SIG-M5 (cell line): ENCODE measurements around the gene CREM.
"Not testable (repeated sequence)": the region's sequence is repeated elsewhere in the genome, so short reads cannot be mapped to it uniquely, and the experiment has no call there.

Source experiments
- DNase-seq: peaks from one replicate; lab custom pipeline; 2025; lab: John Stamatoyannopoulos, UW

CREM gene

DNA sequence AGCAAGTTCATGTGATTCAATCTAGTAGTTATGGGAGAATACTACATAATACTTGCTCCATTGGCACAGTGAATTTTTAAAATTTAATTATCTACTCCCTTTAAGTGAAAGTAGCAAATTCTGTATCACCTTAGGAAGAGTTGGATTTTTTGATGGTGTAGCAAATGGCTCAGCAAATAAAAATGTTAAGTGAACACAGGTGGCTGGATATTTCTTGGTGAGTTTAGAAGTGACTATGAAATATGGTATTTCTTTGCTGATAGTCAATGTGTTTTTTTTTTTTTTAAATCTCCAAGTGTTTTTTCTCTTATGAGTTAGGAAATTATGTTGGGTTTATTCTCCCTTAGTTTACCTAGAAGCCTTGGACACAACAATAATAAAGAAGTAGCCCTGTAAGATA lies 67.8 kb downstream of the CREM start:
- no peak for DNase-seq

DNA sequence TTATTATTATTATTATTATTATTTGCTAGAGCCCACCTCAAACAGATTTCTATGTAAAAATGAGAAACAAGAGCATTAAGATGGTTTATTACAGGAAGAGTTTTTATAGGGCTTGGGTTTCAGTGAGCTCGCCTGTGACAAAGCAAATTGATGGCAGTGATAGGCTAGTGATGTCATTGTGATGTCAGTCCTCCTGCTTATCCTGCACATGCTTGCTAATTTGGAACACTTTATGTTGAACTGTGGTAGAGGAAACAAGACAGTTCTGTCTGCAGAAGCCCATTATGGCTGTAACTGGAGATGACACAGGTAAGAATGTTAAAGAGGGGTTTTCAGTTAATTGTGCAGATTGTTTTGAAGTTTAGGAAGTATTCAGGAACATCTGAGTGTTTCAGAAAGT lies 68.3 kb downstream of the CREM start:
- DNase-seq = no peak

DNA sequence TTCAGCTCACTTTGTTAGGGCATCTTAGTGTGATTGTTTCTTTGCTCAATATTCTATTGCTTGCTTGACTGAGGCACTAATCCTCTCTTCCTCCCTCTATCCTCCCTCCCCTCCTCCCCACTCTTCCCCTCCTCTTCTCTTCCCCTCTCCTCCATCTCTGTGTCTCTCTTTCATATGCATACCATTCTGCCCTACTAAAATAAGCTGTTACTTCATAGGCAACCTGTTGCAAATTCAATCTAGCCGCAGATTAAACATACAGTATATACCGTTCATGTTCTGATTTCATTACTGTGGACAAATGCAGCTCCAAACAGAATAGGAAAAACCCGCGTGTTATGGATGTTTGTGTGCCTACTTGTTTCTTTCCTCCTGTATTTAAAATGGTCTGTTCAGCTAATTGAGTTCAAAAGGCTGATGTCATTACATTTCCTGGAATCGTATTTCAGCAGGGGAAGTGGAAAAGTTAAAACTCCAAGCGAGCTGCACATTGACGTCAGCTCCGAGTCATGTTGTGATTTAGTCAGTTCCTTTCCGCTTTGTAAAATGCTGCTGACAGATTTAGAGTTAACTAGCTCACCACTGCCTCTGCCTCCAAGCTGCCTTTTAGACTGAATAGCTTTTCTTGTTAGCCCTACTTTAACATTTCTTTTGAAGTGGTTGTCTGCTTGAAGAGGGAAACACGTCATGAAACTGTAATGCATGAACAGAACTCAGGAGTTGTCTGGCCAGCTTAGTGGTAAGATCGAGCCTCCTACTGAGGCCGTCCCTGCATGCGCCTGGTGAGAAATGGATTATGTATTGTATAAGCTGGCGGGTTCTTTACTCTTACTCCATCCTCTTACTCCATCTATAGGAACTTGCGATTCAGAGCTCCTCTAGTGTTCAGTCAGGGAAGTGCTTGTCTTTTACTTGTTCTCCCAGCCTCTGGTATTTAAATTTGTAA lies 69.0 kb downstream of the CREM start:
- peak; percentile 23 for DNase-seq

DNA sequence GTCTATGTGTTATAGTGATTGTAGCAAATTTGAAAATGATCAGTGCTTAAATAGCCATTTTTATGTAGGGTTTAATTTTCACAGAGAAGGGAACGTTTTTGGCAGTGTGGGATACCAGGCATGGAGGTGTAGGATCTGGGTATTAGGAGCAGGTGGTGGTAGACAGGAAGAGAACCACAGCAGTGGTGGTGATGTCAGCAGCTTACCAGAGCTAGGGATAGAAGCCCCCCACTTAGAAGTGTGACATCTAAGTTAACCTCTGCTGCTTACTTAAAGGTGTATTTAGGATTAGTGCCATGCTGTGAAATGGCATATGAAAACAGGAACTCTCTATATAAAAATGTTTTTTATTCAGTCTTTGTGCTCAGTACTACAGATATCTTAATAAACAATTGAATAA lies 73.8 kb downstream of the CREM start:
- no peak for DNase-seq

DNA sequence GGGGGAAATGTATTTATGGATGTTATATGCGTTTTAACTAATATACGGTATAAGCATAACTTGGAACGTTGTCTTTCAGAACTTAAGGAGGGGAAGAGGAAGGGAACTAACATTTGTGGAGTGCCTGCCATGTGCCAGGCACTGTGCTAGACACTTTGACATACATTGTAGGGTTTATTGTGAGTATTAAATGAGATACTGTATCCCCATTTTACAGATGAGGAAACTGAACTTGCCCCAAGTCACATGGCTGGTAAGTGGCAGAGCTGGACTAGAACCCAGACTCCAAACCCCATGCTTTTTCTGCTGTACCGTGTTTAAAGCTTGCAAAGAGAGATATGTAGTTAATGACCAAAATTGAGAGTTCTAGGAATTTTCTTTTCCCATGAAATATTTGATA lies 74.6 kb downstream of the CREM start:
- no peak for DNase-seq

DNA sequence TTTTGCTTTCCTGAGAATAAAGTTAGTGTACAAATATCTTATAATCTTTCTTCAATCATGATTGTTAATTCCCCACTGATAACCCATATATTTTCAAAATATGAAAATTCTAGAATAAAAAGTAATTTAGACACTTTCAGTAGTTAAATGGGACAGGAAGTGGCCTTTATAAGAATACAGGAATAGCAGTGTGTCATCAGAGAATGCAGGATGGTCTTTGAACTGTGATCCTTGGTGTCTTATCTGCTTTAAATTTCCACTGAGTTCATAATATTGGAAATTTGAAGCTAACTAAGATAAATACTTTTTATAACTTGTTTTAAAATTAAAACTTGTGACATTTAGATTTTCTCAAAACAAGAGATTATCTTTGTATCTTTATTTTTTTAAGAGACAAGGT lies 75.4 kb downstream of the CREM start:
- DNase-seq = no peak

DNA sequence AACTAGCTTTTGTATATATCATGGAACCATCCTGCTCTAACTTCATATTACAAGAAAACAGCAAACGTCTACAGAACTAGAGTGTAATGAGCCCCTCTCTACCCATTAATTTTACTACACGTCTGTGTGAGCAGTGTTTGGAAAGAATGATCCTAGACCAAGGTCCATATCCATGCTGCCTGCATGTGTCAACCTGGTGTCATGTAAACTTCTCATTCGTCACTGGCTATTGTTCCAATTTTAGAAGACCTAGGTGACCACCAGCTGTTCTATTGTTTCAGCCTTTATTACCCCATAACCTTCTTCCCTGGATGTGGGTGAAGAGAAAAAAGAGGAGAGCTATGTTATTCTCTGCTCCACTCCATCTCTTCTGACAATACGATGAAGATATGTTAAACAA lies 77.1 kb downstream of the CREM start:
- no peak for DNase-seq

DNA sequence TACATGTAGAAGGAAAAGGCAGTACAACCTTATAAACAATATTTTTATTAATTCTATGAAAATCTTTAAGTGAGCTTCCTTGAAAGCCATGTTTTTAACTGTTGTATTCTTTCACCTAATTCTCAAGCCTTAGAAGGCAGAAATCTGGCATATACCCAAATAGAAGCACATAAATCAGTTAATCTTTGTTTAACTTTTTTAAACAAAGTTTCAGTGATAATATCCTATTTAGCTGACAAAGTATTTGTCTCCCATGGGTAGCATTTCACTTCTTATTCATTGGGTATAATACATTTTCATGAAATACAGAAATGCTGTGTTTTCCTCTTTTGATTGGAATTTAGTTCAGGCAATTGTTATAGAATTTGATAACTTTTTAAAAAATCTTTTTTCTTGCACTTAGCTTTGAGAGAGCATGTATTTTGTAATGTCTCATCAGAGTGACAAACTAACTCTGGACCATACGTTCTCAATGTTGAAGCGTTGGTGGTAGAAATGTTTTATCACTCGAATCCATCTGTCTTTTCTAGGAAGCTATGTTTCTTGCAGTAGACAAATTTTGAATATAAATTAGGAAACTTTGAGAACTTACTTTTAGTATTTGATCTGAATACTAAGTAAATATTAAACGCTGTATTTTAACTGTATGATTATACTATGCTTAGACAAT lies 78.1 kb downstream of the CREM start:
- no peak for DNase-seq

DNA sequence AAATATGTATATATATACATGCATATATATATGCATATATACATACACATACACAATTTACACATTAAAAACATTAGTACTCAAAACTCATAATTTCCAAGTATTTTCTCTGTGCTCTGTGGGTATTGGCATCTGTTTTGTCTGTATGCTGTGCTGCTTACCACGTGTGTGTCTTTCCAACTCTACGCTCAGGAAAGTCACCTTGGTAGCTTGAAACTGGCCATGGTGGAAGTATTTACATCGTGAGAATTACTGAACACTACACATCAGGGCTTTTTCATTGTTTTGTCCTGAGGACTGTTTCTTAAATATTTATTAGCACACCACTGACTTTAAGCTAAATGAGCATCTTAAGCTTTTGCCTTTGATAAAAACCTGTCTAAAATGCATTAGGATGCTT lies 79.6 kb downstream of the CREM start:
- DNase-seq = no peak

DNA sequence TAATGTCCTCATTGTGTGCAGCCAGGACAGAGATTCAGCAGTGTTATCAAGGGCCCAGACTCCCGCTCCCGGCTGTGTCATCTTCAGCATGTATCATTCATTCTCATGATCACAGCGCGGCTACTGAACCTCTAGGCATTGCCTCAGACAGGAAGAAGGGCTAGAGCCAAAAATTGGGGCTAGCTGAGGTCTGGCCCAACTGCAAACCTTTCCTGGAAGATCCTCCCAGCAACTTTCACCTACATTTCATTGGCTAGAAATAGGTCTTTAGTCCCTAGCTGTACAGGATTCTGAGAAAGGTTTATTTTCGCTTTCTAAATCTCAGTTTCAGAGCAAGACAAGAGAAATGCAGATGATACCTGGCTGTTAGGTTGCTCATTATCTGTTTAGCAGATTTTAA lies 81.9 kb downstream of the CREM start:
- no peak for DNase-seq

DNA sequence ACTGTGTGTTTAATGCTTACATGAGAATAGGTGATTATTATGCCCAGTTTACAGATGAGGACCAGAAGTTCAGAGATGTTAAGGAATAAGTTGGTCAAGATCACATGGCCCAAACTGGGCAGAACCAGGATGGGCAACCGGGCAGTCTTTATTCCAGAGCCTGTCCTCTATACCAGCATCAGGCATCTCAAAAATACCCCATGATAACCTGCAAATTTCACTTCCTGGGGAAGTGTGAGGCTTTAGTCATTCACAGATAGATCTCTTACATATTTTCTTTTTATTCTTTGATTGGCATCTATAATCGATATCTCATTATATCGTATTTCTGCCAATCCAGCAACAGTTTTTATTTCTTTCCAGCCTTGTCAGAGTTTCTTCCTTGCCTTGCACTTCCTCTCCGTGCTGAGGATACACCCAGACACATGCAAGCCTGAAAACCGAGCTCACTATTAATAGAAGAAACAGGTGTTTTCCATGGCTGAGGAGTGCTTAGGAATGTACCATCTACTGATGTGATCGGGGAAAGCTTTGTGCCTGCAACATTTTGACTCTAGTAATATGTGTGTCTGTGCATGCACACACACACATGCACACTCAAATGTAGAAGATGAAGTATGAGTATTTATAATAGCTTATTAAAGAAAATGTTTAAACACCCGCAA lies 82.4 kb downstream of the CREM start:
- no peak for DNase-seq

DNA sequence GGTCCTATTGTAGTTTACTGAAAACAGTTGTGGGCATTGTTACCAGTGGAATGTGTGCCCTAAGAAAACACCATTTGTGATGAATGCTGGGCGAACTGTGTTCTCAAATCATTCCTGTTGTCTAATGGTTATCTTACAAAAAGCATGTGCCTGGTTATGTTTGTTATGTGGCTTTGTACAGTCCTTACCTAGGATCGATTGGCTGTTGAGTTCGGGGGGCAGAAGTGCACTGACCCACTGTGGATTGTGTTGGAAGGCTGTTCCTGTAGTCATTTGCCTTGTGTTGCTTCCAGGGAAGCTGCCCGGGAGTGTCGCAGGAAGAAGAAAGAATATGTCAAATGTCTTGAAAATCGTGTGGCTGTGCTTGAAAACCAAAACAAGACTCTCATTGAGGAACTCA lies 84.3 kb downstream of the CREM start:
- DNase-seq = no peak

DNA sequence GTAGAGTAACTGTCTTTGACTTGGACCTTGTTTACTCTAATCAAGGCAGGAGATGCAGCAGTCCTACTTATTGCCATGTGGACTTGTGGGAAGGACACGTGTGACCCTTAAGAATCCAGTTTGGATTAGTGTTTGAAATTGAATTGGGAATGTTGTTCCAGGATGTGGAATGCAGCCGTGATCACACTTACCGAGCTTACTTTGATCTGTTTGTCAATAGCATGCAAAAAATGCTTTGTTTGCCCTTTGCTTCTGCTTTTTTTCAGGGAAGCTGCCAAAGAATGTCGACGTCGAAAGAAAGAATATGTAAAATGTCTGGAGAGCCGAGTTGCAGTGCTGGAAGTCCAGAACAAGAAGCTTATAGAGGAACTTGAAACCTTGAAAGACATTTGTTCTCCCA lies 84.7 kb downstream of the CREM start:
- no peak for DNase-seq

DNA sequence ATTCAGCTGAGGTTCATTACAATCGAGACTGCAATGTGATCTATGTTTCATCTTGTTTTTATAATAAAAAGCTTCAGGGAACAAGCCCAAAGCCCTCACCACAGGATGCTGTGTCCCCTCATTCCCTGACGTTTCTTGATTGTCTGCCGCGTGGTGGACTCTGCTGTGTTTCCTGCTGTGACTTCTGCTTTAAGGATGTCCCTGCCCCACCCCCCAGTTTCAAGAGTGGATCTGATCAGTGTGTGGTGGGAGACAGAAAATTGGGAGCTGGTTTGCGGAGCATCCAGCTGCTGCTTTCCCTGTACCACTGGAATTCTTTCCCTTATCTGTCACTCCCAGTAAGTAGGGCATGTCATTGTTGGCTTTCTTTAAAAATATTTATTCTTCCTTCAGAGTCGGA lies 86.2 kb downstream of the CREM start:
- no peak for DNase-seq

DNA sequence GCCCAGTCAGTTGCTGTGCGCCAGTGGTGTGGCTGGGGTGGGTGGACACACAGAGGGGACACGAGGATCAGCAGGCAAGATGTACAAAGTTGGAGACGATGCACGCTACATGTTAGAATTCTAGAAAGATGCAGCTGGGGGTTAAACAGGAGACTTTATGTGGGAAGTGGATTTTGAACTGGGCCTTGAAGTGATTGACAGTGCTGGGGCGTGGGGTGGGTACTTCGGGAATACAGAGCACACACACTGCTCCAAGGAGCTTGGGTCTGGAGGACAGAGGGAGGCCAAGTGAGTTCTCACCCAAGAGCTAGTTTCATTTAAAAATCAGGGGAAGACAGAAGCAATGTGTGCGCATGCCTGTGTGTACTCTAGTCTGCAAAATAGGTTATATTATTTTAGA lies 87.1 kb downstream of the CREM start:
- DNase-seq = no peak

DNA sequence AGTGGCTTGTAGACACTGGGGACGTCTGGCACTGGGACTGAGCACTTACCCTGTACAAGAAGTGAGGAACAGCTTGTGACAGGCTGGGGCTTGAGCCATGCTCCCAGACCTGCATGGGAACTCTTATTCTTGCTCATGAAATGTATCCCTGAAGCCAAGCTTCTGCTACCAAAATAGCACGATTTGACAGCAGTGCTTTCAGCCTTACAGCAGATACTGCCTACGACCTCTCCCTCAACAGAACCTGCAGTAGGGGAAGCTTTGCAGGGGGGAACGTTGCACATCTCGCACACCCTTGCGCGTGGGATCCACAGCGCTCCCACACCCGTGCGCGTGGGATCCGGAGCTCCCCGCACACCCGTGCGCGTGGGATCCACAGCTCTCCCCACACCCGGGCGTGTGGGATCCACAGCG lies 88.0 kb downstream of the CREM start:
- DNase-seq = no peak

DNA sequence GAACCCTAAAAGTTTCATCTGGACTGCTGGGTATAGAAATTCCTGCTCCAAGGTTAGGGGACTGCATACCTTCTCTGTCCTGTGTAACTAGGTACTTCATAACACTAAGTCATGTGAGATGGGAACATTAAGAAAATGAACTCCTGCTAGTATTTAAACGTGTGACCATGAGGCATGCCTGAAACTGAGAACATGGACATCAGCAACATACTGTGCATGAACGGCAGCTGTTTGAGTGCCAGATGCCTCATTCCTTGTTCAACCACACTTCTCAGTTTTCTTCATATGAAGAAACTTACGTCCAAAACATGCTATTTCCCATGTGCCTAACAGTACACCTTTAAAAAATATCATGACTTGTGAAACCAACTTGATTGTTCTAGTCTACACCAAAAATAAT lies 88.5 kb downstream of the CREM start:
- no peak for DNase-seq

DNA sequence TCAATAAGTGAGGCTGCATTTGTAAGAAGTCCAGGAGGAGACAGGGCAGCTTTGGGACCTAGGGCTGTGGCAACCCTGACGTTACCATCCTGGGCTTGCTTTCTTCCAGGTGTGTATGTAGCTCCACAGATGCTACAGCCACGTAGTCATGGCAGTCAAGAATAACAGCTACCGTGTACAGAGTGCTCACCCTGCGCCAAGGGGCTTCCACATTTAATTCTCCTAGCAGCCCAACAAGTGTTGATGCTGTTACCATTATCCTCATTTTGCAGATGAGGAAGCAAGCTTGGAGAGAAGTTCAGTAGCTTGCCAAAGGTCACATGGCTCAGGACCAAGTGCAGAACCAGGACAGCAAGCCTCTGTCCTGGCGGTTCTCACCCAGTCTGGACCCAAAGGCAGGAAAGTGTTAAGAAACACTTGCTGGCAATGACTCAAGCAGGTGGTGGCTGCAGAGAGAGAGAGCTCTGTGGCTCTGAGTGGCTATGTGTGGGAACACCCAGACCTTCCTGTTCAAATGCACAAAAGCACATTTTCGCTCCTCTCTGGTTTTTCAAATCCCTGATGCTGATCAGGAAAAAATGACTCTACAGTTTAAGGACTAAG lies 89.8 kb downstream of the CREM start:
- no peak for DNase-seq

DNA sequence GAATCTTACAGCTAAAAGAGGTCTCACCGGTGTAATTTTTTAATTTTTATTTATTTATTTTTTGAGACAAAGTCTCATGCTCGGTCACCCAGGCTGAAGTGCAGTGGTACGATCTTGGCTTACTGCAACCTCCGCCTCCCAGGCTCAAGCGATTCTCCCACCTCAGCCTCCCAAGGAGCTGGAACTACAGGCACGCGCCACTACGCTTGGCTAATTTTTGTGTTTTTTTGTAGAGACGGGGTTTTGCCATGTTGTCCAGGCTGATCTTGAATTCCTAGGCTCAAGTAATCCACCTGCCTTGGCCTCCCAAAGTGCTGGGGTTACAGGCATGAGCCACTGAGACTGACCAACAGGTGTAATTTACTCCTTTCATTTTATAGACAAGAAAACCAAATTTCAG lies 90.3 kb downstream of the CREM start:
- not testable (repeated sequence) for DNase-seq

DNA sequence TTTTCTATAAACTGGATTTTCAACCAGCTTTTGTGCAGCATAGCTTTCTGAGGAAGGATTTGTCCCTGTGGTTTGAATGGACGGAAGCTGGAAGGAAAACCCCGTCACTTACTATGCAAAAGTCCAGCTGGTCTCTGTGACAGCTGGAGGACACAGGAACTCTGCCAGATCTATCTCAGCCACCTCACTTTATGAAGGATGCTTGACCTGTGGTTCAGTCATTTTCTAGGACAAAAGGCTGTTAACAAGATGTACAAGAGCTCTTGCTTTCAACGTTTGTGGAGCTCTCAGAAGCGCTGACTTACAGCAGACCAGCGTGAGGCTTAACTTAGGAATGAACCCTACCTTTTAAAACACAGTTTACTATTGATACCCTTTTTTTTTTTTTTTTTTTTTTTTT lies 90.8 kb downstream of the CREM start:
- DNase-seq = no peak

DNA sequence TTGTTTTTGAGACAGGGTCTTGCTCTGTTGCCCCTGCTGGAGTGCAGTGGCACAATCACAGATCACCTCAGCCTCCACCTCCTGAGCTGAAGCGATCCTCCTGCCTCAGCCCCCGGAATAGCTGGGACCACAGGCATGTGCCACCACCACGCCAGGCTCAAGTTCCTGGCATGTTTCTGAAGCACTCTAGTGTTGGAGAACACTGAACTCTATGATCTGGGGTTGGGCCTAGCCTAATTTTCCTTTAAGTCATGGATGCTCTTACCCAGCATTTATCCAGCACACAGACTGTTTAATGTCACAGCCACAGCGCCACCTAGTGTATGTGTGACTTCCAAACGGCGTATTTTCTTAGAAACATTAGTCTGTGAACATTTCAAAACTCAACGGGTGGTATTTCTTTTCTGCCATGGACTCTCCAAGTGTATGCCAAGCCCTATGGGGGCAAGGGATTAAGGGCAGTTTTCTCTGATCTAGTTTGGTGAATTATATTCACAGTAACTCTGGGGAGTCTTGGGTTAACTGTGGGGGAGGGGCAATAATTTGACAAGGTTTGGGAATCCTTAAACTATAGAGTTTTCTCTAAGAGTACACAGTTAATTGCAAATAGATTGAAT lies 91.8 kb downstream of the CREM start:
- no peak for DNase-seq

DNA sequence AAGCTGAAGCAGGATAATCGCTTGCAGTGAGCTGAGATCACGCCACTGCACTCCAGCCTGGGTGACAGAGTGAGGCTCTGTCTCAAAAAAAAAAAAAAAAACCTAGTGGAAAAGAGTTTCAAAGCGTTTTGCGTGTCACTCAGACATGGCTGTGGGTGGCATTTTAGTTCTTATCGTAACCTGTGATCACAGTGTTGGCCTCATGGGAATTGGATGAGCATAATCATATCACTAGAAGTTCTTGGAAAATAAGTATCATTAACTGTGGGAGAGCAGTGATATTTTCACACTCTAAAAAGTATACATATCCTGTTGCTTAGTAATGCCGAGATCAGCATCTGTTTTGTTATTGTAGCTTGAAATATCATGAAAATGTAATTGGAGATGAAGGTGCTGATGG lies 92.6 kb downstream of the CREM start:
- no peak for DNase-seq
